NCI-H128 (cell line): ENCODE results near the gene DLX4.

Experiments used
- DNase-seq: peaks from one replicate; lab custom pipeline; 2025; ENCODE audit not compliant: unreplicated experiment; lab: John Stamatoyannopoulos, UW

Gene DLX4, protein sequence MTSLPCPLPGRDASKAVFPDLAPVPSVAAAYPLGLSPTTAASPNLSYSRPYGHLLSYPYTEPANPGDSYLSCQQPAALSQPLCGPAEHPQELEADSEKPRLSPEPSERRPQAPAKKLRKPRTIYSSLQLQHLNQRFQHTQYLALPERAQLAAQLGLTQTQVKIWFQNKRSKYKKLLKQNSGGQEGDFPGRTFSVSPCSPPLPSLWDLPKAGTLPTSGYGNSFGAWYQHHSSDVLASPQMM

DNA sequence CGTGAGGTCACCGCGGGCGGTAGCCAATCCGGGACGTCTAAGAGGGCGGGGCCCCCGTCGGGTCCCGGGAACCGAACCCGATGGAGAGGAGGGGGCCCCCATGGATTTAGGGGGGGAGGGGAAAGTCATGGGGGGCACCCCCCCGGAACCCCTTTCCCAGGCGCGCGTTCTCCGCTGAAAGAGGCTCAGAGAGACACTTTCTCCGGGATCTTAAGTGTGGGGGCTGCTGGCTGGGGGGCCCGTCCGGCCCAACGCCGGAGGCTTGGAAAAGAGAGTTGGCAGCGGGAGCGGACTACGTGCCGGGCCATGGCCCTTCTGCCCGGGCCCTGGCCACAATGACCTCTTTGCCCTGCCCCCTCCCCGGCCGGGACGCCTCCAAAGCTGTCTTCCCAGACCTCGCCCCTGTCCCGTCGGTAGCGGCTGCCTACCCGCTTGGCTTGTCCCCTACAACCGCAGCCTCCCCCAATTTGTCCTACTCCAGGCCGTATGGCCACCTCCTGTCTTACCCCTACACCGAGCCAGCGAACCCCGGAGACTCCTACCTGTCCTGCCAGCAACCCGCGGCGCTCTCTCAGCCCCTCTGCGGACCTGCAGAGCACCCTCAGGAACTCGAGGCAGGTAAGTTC is at the start of gene DLX4:
Gene DLX4 (plus strand): TSS at position 57 of the 626 bp plus-strand sequence. CDS start 279 bp downstream, at position 336.
- DNase-seq: no peak

DNA sequence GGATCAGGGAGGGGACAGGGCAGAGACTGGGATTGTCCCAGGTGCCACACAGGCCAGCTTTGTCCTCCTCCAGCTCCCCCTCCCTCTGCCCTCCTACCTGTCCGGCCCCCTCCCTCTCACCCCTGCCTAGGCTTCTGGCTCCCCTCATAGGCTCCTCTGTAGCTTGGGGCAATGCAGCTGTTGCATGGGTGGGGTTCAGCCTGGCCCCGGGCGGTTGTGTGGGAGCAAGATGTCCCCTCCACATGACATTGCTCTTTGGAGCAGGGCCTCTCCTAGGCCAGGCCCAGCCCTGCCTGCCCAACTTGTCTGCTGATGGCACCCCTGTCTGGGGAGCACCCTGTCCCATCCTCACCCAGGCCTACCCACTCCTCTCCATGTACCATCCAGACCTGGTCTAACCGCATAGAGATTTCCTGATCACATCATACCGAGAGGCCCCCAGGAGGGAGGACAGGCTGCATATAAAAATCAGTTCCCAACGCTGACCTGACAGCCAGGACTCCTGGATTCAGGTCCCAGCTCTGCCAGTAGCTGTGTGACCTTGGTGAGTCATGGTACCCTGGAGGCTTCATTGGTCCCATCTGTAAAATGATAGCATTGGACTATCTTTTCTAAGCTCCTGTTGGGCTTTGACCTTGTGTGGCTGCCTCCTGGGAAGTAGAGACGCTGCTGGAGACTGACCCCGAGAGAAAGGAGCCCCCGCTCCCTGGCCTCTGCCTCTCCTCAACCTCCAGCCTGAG is 48.8 kb upstream of the DLX4 start:
- no peak for DNase-seq

DNA sequence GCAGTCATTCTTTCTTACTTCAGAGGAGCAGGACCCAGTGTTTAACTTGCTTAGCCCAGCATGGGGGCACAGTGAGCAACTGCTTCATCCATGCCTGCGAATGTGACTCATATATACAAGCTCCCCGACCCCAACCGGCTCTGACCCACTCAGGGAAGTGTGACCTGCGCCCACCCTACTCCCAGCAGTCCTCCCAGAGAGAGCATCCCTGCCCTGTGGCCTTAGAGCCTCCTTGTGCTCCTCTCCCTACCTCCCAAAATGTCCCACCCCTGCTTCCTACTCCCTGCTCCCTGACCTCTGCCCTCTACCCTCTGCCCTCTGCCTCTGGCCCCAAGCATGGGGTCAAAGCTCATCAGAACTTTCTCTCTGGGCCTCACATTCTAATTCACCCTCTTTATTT is 46.9 kb upstream of the DLX4 start:
- DNase-seq: no peak

DNA sequence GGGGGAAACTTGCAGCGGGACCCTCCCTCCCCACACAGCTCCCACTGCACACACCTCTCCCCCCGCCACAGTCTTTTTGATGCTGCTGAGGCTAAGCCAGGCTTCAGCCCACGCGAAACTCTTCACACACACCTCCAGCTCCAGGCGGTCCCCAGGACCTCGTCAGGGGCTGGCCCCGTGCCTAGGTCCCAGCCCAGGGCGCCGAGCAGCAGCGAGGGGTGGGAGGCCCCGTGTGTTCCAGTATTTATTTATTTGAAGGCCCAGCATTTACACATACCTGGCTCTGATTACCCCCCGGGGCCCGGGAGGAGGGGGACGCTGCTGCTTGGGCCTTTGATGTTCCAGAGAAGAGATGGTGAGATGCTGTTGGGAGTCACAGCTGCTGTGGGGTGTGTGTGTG is 44.9 kb upstream of the DLX4 start:
- no peak for DNase-seq

DNA sequence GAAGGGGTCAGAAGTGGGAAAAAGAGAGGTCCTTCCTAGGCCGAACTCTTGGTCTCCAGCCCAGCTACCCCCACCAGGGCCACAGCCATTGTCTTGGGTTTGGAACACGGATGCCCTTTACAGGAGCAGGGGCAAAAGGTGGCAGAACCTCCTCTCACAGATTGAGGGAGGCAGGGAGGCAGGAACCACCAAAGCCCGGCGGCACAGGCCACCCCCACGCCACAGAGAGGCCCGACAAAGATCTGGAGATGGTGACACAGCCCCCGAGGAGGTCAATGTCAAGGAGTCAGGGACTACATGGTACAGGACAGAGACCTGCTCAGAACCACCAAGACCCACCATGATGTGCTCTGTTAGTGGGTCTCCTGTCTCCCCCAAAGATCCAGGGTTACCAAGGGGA is 44.4 kb upstream of the DLX4 start:
- no peak for DNase-seq

DNA sequence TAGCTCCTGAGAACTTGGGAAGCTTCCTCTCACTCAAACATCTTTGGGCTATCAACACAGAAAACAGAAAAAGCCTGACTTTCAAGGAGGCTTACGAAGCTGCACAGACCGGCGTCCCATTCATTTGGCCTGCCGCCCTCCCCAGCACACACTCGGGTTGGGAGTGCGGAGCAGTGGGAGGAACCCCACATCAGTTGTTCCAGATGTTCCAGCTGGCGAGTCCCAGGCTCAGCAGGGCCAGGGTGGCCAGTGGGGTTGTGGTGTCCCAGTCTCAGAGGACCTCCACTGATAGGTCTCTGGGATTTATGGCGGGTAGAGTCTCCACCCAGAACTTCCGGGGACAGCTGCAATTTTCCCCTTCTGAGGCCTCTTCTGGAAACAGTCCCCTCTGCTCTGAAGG is 43.1 kb upstream of the DLX4 start:
- no peak for DNase-seq

DNA sequence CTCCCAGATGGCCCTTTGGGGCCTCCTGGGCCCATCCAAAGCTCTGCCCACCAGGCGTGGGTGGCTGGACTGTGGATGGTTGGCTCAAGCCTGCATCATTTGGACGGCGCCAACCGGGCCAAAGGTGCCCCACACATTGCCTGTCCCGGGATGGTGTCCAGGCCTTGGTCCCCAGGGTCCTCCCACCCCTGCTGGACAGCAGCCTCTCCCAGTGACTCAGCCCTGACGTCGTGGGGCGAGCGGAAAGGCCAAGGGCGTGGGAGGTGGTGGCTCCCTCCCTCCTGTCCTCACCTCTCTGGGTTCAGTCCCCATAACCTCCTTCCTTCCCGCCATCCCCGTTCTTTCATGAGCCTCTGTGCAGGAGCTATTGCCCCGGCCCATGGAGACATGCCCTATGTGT is 42.1 kb upstream of the DLX4 start:
- DNase-seq: no peak

DNA sequence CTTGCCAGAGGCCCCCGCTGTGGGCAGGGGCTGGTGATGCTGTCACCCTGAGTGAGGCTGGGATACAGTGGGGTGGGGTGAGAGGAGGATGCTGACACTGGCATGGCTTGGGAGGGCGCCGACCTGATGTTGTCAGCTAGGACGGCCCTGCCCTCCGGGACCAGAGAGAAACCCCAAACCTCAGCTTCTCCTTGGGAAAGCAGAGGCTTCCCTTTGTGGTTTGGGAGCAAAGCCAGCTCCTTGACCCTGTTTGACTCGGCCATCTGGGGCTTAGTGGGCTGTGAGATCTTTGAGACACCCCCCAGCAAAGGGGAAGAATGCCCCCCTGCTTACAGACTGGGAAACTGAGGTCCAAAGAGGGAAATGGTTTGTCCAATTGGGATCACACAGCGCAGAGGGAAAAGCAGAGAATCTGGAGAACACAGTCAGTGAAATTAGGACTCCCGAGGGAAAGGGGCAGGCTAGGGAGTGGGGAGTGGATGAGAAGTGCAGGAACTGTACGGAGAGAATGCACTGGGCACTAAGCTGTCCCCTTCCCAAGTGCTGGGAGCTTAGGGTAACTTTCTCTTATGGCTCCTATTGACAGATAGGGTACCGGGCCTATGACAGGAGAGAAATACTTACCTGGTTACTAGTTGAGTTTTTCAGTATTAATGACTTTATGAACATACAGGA is 40.7 kb upstream of the DLX4 start:
- no peak for DNase-seq

DNA sequence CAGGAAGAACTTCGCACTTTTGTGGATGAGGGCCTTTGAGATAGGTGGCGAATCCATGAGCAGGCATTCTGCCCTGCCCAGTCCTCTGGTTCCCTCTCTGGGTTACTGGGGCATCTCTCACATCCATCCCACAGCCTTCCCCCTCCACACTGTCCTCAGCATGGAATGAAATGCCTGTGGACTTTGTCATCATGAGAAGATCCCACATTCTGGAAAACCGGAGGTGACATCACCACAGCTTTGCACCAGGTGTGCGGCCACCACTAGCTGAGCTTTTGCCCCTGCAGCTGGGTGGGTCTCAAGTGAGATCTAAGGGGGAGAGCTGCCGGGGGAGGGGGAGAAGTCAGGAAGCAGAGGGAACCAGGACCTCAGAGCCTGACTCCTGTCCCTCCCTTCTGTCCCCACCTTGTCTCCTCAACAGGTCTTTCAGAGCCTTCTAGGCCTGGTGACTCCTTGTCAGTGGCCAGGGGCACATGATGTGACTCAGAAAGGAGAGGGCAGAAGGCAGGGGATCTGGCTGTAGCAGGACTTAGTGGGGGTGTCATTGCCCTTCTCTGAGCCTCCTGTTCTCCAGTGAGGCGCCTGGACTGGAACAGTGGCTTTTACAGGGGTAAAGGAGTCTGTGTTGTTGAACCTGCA is 40.0 kb upstream of the DLX4 start:
- DNase-seq: no peak

DNA sequence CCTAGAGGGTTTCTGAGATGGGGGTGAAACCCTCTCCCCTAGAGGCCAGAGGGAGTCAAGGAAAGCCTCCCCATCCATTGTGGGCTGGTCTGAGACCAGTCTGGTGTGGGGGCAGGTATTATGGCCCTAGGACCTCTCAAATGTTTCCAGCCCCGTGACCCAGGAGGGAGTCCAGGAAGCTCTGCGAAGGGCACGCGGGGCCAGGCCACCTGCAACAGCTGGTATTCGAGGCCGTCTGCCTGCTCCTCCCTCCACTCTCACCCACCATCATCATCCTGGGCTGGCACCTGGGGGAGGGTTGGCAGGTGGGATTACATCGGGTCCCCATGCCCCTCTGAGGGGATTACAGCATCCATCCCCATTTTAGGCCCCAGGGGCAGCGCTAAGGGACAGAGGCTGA is 38.1 kb upstream of the DLX4 start:
- DNase-seq: no peak

DNA sequence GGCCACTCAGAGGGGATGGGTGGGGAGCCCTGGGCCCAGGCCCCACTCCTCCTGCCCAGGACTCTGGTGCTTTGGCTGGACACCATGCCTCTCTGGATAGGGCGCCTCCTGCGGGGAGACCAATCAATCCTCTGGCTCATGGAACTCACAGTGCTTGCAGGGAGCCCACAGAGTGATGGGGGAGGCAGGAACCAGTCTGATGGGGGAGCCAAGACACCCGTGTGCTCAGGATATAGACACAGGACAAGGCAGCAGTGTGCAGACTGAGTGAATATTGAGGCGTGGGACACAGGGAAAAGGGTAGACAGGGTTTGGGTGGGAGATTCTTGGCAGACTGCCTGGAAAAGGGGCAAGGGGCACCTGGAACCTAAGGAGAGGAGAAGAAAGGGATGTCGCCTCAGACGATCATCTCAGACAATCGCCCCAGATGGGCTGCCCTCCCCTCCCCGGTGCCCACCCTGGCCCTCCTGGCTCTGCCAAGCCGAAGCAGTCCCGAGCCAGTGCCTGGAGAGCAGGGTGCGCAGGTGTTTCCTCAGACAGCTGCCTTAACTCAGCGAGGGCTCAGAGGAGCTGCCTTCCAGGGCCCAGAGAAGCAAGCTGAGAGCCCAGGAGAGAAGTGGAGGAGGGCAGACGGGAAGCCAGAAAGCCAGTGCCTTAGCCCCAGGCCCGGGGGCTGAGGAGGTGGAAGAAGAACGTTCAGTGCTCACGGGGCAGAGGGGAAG is 37.4 kb upstream of the DLX4 start:
- DNase-seq: no peak

DNA sequence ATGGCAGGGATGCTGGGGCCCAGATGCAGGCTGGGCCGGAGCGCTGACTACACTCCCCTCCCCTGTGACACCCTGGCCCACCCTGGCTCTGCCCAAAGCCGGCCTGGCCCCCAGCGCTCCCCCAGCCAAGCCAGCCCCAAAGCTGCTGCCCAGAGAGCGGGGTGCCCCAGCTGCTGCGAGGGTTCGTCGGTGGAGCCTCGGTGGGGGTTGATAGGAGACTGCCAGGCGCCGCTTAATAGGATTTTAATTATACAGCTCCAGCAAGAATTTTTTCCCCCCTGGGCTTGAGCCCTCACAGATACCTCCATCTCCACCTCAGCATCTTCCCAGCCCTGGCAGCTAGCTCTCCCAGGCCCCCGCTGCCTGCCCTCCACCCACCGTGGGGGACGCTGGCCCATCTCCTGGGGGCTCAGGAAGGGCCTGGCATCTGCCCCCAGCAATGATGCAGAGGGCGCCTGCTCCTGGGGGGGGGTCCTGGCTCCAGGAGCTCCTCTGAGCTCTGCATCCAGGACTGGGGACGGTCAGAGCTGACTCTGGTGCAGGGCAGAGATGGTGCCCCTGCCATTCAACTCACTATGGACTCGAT is 36.8 kb upstream of the DLX4 start:
- no peak for DNase-seq

DNA sequence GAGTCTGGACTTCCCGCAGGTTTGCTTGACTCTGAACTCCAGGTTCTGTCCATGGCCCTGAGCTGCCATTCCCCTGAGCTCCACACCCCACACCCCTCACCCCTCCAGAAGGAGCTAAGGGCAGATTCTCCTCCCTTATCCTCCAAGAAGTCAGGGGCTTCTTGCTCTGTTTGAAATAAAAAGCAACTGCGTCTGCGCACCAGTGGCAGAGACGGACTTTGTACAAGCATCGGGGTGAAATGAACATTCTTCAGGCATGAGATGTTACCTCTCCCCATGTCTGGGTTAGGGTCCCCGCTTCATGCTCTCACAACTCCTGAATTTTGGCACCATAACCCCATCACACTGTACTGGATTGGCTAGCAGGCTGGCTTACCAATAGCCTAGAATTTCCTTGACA is 36.1 kb upstream of the DLX4 start:
- no peak for DNase-seq

DNA sequence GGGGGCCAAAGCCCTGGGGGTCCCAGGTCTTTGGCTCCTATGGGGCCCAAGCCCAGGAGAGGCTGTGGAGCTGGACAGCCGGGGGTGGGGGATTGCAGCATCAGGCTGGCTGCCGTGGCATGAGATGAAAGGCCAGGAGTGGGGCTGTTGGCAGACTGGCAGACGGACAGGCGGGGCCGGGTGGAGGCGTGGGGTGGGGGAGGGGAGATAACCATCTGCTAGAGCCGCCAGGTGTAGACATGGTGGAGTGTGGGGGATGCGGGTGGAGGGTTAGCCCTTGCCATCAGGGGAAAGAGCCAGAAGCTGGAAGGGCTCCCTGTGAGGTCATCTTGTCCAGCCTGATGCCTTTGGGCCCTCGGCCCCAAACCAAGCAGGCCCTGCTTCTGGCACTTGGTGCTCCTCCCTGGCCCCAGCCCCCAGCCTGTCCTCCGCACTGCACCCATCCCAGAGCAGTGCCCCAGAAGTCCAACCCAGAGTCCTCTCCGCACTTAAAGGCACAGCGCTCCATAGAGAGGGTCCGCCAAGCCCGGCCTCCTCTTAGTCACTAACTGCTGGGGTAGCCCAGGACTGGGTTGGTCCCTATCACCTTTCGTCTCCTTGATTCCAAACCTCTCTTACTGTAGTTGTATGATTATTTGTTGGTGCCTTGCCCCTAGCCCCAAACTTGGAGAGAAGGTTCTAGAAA is 33.3 kb upstream of the DLX4 start:
- no peak for DNase-seq

DNA sequence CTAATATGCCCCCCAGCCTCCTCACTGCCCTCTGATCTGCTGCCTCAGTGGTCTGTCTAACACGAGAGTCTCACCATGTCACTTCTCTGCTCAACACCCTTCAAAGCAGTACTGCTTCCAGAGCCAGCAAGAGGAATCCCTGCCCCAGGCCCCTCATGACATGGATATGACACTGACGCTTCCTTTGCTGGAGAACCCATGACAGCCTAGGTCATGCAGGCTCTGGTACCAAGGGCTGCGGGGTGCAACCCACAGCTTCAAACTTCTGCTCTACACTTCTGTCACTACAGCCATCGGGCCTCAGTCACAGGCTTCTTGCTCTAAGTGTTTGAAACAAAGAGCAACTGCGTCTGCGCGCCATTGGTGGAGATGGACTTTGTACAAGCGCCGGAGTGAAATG is 32.6 kb upstream of the DLX4 start:
- no peak for DNase-seq

DNA sequence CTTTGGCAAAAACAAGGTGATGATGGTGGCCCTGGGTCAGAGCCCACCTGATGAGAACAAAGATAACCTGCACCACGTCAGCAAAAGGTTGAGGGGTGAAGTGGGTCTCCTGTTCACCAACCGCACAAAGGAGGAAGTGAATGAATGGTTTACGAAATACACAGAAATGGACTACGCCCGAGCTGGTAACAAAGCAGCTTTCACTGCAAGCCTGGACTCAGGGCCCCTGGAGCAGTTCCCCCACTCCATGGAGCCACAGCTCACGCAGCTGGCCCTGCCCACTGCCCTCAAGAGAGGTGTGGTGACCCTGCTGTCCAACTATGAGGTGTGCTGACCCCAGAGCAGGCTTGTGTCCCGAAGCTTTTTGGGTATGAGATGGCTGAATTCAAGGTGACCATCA is 29.7 kb upstream of the DLX4 start:
- no peak for DNase-seq

DNA sequence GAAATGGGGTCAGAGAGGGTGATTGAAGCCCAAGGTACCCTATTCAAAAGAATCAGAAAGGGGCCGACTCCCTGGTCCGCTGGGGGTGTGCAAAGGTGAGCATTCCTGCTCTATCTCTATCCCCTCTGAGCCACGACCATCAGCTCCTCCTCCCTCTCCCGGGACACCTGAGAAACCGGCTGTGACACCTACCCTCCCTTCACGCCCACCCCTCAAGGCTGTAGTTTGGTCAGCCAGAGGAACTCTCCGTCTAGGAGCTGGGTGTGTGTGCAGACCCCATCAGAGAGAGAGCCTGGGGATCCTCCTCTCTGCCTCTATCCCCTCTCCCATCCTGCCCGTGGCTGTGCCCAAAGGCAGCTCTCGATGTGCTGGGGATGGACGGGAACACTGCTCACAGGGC is 27.6 kb upstream of the DLX4 start:
- no peak for DNase-seq

DNA sequence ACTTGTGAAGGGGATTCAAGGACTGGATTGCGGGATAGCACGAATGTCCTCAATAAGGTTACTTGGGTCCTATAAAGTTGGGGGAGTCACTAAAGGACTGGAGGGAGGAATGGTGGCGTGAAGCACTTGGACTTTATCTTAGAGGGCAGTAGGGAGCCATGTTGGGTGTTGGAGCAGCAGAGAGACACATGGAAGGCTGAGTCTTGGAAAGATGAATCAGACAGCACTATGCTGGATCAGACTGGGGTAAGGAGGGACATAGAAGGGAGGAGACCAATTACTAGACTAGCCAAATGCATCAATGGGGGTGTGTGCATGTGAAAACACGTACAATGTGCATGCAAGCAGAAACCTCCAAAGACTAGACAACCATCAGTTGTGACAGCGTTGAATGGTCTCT is 26.0 kb upstream of the DLX4 start:
- no peak for DNase-seq

DNA sequence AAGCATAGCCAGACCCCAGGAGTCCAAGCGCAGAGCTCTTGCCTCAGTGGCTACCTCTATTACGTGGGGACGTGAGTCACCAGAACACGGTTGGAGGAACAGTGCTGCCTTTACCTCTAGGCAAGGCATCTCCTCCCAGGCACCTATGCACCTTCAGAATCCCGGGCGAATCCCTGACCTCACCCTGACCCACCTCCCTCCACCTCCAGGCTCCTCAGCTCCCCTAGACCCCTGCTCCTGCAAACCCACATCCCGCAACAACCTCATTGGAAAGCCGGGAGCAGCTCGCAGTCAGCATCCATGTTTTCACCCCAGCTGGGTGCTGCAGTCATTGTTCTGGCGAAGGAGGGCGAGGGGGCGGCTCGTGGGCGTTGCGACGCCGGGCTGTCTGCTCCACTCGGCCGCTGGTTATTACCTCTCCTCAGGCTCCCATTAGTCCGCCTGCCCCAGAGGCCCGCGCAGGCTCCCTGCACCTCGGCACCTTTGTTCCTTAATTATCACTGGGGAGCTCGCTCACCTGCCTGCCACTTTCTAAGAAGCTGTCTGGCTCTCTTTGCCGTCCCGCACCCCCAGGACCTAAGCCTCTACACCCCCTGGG is 24.6 kb upstream of the DLX4 start:
- DNase-seq: no peak
